AG04449 (cell line): ENCODE data around the gene NFASC.

ENCODE experiments used
- CTCF ChIA-PET: fragments of 350-600 bp; formaldehyde crosslinking; extraction: SDS; loops from one replicate; lab custom pipeline; 2021; ENCODE audit warnings: antibody characterized with exemption; lab: Yijun Ruan, JAX
- POLR2A ChIA-PET: fragments of 400-600, 350-600 bp; formaldehyde crosslinking; extraction: SDS; loops from one replicate; lab custom pipeline; 2020; ENCODE audit warnings: antibody characterized with exemption, inconsistent platforms; lab: Yijun Ruan, JAX
- DNase-seq: peaks from one replicate; pipeline ENCODE4 v3.0.0-alpha.2; 2010; ENCODE audit warnings: low read depth, low spot score
- H3K4me3 ChIP-seq: 2 replicates; pipeline ENCODE4 v1.5.1; 2011; ENCODE audit warnings: low read depth, mild to moderate bottlenecking, control low read depth, low read length
- TF ChIP-seq, protein P1 (sequence below): IDR thresholded peaks from one replicate; pipeline ENCODE4 v1.5.1; 2011; ENCODE audit warnings: mild to moderate bottlenecking, moderate library complexity, low read length, control low read depth, inconsistent platforms; ENCODE audit not compliant: insufficient read depth; ENCODE audit errors: missing control alignments

The NFASC gene

DNA sequence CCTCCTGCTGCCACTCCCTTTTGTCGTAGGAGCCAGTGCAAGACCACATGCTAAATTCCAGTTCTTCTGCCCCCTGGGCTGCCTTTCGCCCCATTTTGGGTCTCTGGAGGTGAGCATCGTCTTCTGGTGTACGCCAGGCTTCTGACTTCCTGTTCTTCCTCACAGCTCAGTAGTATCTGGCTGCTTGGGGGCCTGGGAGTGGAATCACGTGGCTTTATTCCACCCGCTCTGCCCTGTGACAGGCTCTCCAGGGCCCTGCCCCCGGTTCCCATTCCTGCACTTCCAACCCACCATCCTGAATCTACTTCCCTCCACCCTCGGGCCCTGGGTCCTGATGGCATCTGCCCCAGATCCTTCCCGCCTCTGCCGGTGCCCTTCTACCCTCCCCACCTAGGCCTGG is 3.6 kb downstream of the NFASC start:
- no peak overlapping the region for H3K4me3 ChIP-seq
- DNase-seq: no peak
- ChIA-PET CTCF (no interaction called here), POLR2A (no interaction called here)
- TF ChIP-seq, protein P1, sequence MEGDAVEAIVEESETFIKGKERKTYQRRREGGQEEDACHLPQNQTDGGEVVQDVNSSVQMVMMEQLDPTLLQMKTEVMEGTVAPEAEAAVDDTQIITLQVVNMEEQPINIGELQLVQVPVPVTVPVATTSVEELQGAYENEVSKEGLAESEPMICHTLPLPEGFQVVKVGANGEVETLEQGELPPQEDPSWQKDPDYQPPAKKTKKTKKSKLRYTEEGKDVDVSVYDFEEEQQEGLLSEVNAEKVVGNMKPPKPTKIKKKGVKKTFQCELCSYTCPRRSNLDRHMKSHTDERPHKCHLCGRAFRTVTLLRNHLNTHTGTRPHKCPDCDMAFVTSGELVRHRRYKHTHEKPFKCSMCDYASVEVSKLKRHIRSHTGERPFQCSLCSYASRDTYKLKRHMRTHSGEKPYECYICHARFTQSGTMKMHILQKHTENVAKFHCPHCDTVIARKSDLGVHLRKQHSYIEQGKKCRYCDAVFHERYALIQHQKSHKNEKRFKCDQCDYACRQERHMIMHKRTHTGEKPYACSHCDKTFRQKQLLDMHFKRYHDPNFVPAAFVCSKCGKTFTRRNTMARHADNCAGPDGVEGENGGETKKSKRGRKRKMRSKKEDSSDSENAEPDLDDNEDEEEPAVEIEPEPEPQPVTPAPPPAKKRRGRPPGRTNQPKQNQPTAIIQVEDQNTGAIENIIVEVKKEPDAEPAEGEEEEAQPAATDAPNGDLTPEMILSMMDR: no peak

DNA sequence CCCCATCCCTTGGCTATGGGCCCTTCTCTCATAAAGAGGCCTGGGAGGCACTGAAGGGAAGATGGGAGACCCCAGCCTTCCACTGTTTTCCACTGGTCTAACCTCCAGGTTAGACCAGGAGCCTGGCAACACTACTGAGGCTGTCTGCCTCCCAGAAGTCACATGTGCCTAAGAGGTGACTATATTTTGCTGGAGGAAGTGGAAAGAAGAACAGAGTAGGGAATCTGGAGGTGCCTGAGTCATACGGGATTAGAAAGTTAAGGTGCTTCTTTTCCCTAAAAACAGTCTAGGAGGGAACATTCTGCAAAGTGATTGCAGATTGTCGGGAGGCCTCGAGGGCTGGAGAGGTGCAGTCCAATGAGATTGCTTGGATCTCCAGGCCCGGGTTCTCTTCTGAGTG is 4.6 kb downstream of the NFASC start:
- POLR2A ChIA-PET: no interaction called here
- H3K4me3 ChIP-seq: no peak overlapping the region
- no peak for DNase-seq
- TF ChIP-seq, protein P1: no peak
- CTCF ChIA-PET: no interaction called here

DNA sequence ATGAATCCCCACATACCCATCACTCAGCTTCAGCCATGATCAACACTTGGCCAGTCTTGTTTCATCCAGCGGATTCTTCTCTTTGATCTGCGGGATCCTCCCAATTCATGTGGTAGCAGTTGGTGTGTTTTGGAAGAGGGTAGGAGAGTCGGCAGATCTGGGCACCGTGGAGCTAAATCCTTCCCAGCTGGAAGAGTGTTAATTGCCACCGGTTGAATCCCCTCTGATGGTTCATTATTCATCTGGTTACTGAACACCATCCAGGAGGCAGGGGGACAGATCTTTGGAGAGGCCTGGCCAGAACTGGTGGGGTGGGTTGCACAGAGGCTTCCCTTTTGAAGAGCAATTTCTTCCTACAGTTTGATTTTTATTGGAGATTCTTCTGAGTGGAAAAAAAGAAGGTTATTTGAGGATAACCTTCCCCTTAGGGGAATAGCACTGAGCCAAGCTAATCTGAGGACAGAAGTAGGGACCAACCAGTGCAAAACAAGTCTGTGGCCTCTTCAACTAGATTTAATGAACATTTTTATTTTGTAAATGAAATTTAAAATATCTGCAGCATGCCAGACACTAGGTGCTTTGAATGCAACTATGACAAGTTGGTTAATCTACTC is 8.1 kb downstream of the NFASC start:
- ChIA-PET POLR2A (no interaction called here), CTCF (no interaction called here)
- H3K4me3 ChIP-seq: no peak overlapping the region
- TF ChIP-seq, protein P1: no peak
- no peak for DNase-seq

DNA sequence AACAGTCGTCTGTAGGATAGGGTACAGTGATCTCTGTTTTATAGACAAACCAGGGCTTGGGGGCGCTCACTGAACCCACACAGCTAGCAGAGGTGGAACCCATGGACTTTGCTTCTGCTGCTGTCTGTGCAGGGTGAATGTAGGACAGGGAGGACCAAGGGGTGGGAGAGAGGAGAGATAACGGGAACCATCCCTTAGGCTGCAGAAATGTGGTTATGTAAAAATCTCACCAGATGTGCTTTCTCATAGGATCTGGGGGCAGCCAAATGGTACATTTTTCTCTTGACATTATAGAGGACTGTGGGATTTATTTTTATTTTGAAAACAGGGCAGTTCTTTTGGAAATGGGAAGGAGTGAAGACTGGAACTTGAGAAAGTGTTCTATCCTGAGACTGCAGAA is 8.7 kb downstream of the NFASC start:
- no peak for DNase-seq
- POLR2A ChIA-PET: no interaction called here

DNA sequence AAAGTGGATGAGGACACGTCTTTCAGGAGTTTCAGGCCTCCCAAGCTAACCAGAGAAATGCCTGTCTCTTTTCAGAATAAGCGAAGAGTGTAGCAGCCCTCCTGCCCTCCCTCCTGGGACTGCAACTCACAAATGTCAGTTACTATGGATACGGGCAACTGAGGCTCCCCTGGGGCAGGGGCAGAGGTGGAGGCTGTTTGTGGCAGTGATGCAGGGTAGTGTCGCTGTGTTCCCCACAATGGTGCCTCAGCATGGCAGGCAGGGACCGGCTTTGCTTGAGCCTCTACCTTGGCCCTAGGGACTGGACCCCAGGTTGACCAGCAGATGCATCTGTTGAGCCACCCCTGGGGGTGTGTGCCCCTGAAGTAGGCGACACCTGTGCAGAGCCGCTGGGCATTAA is 10.2 kb downstream of the NFASC start:
- CTCF ChIA-PET: no interaction called here
- TF ChIP-seq, protein P1: no peak
- no peak for DNase-seq
- H3K4me3 ChIP-seq: no peak overlapping the region
- POLR2A ChIA-PET: no interaction called here

More for the DNA sequence above, 8.7 kb downstream of the NFASC start:
- H3K4me3 ChIP-seq: no peak overlapping the region
- CTCF ChIA-PET: no interaction called here
- TF ChIP-seq, protein P1: no peak

DNA sequence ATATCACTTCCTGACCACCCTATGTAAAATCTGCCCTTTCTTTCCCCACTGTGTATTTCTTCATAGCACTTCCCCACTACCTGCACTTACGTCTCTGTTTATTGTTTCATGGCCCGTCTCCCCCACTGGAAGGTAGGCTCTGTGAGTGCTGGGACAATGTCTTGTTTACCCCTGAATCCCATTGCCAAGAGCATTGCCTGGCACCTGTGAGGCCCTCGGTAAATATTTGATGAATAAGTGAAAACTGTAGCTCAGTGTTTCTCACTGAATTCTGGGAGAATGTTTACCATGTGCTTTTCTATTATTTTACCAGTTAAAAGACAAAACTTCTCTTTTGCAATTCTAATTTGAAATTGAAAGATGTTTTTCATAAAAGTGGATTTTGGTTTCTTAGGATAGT is 11.8 kb downstream of the NFASC start:
- ChIA-PET CTCF (no interaction called here), POLR2A (no interaction called here)
- DNase-seq: no peak
- TF ChIP-seq, protein P1: no peak
- no peak overlapping the region for H3K4me3 ChIP-seq
